GM23338 (cell line): ENCODE measurements around the gene YPEL1. TPM values are rescaled to one million over a fixed set of nuclear protein-coding genes. Genes with fewer than 3 reads are reported as not detected.

Experiments
- ATAC-seq: fragments of 200-7000 bp; cut with Tn5 transposase; 3 replicates; pipeline ENCODE4 v1.9.1; 2020
- DNase-seq: peaks from one replicate; pipeline ENCODE4 v3.0.0-alpha.2; 2015; ENCODE audit warnings: low spot score
- H2AFZ ChIP-seq: fragments of 200-600 bp; sonication (generic); 2 replicates; pipeline ENCODE4 v1.8.0; 2016; ENCODE audit warnings: antibody characterized with exemption, mild to moderate bottlenecking, moderate library complexity
- H3F3A ChIP-seq: fragments of 200-600 bp; sonication (generic); replicated peaks from 2 replicates; pipeline ENCODE4 v1.8.0; 2017; ENCODE audit warnings: antibody characterized with exemption, mixed run types, low read depth
- H3K27ac ChIP-seq: fragments of 200-600 bp; sonication (generic); 2 replicates; pipeline ENCODE4 v1.6.1; 2016; ENCODE audit warnings: low read depth
- H3K27me3 ChIP-seq: fragments of 200-600 bp; sonication (generic); 2 replicates; pipeline ENCODE4 v1.8.0; 2016; ENCODE audit warnings: mild to moderate bottlenecking, mixed run types, moderate library complexity; ENCODE audit not compliant: insufficient read depth
- H3K36me3 ChIP-seq: fragments of 200-600 bp; sonication (generic); 2 replicates; pipeline ENCODE4 v1.8.0; 2016; ENCODE audit warnings: mild to moderate bottlenecking; ENCODE audit not compliant: insufficient read depth
- H3K4me1 ChIP-seq: fragments of 200-600 bp; sonication (generic); 2 replicates; pipeline ENCODE4 v1.8.0; 2016; ENCODE audit warnings: mild to moderate bottlenecking, moderate library complexity; ENCODE audit not compliant: insufficient read depth
- H3K4me2 ChIP-seq: fragments of 200-600 bp; sonication (generic); 2 replicates; pipeline ENCODE4 v1.7.1; 2017; ENCODE audit warnings: mixed run types
- H3K4me3 ChIP-seq: fragments of 200-600 bp; sonication (generic); 2 replicates; pipeline ENCODE4 v1.6.1; 2016; ENCODE audit warnings: mixed run types
- H3K79me2 ChIP-seq: fragments of 200-600 bp; sonication (generic); replicated peaks from 2 replicates; pipeline ENCODE4 v1.8.0; 2017; ENCODE audit warnings: mild to moderate bottlenecking; ENCODE audit not compliant: insufficient read depth
- H3K9me2 ChIP-seq: fragments of 200-600 bp; sonication (generic); 2 replicates; pipeline ENCODE4 v1.8.0; 2017; ENCODE audit not compliant: insufficient read depth
- H4K20me1 ChIP-seq: fragments of 200-600 bp; sonication (generic); replicated peaks from 2 replicates; pipeline ENCODE4 v1.8.0; 2017; ENCODE audit warnings: mild to moderate bottlenecking; ENCODE audit not compliant: insufficient read depth
- H3K27ac Mint-ChIP-seq: 2 replicates; pipeline ENCODE4 v1.8.0; 2020; ENCODE audit warnings: inconsistent platforms, mild to moderate bottlenecking, moderate library complexity, mixed read lengths
- H3K27me3 Mint-ChIP-seq: 3 replicates; pipeline ENCODE4 v1.8.0; 2022; ENCODE audit warnings: low read depth, mild to moderate bottlenecking, moderate library complexity, mixed read lengths, inconsistent platforms; ENCODE audit not compliant: insufficient read depth, poor library complexity
- H3K36me3 Mint-ChIP-seq: 3 replicates; pipeline ENCODE4 v1.8.0; 2021; ENCODE audit warnings: low read depth, mild to moderate bottlenecking, inconsistent platforms, moderate library complexity, mixed read lengths
- H3K4me1 Mint-ChIP-seq: 3 replicates; pipeline ENCODE4 v1.8.0; 2020; ENCODE audit warnings: mild to moderate bottlenecking, inconsistent platforms, mixed read lengths
- H3K4me3 Mint-ChIP-seq: 3 replicates; pipeline ENCODE4 v1.8.0; 2021; ENCODE audit warnings: moderate library complexity, mild to moderate bottlenecking, inconsistent platforms, mixed read lengths
- H3K9me3 Mint-ChIP-seq: 3 replicates; pipeline ENCODE4 v1.8.0; 2020; ENCODE audit warnings: moderate library complexity, mild to moderate bottlenecking, inconsistent platforms, mixed read lengths
- CREB1 ChIP-seq: fragments of 250-450 bp; sonication (Bioruptor Pico); IDR thresholded peaks from 2 replicates; pipeline ENCODE4 v1.5.0; 2020; ENCODE audit warnings: low read depth, mild to moderate bottlenecking, moderate library complexity
- EZH2 ChIP-seq: fragments of 200-600 bp; sonication (generic); IDR thresholded peaks from one replicate; pipeline ENCODE4 v1.8.0; 2017; ENCODE audit warnings: antibody characterized with exemption, mild to moderate bottlenecking, low read depth; ENCODE audit not compliant: unreplicated experiment
- EZH2phosphoT487 ChIP-seq: fragments of 200-600 bp; sonication (generic); IDR thresholded peaks from one replicate; pipeline ENCODE4 v1.8.1; 2018; ENCODE audit warnings: antibody characterized with exemption; ENCODE audit not compliant: unreplicated experiment
- JUNB ChIP-seq: IDR thresholded peaks from one replicate; pipeline ENCODE4 v1.6.1; 2016; ENCODE audit warnings: antibody characterized with exemption; ENCODE audit not compliant: unreplicated experiment
- NANOG ChIP-seq: IDR thresholded peaks from 2 replicates; pipeline ENCODE4 v1.6.1; 2016; ENCODE audit warnings: antibody characterized with exemption, borderline replicate concordance
- POLR2AphosphoS5 ChIP-seq: IDR thresholded peaks from 2 replicates; pipeline ENCODE4 v1.6.1; 2016; ENCODE audit warnings: antibody characterized with exemption, low read depth
- STAT1 ChIP-seq: IDR thresholded peaks from one replicate; pipeline ENCODE4 v1.6.1; 2016; ENCODE audit warnings: antibody characterized with exemption; ENCODE audit not compliant: unreplicated experiment
- ZNF114 ChIP-seq: fragments of 250-450 bp; sonication (Bioruptor Pico); IDR thresholded peaks from 2 replicates; pipeline ENCODE4 v1.5.0; 2020; ENCODE audit warnings: mild to moderate bottlenecking, moderate library complexity
- ZNF331 ChIP-seq: fragments of 250-450 bp; sonication (Bioruptor Pico); IDR thresholded peaks from 2 replicates; pipeline ENCODE4 v1.5.0; 2020; ENCODE audit warnings: low read depth, mild to moderate bottlenecking, moderate library complexity
- polyA plus RNA-seq: library from polyadenylated mRNA; unstranded; fragments of >200 nt; fragmentation: Nextera tagmentation; extraction: Ambion mirVana; gene quantifications from 2 replicates; pipeline ENCODE4 v1.2.1, GENCODE V29; 2016
- total RNA-seq: library from RNA; depleted of rRNA; stranded (reverse); fragments of >200 nt; shearing (Covaris generic); gene quantifications from 2 replicates; pipeline ENCODE4 v1.2.3, GENCODE V29; 2014
- TF ChIP-seq, protein P1 (sequence below): IDR thresholded peaks from 2 replicates; pipeline ENCODE4 v1.6.1; 2016; ENCODE audit warnings: antibody characterized with exemption
- TF ChIP-seq, protein P2 (sequence below), 2 experiments: fragments of 200-600 bp in 1 of 2; sonication (generic) in 1 of 2; conservative IDR thresholded peaks; 2 replicates each; pipeline versions ENCODE4 v1.5.1 to v1.6.1; 2016 to 2017; ENCODE audit warnings: antibody characterized with exemption in 2 of 2, low read depth in 2 of 2, mild to moderate bottlenecking in 2 of 2, moderate library complexity in 1 of 2
- TF ChIP-seq, protein P3 (sequence below): fragments of 250-450 bp; sonication (Bioruptor Pico); IDR thresholded peaks from 2 replicates; pipeline ENCODE4 v1.5.0; 2020; ENCODE audit warnings: mild to moderate bottlenecking, moderate library complexity
- TF ChIP-seq, protein P4 (sequence below): IDR thresholded peaks from one replicate; pipeline ENCODE4 v1.6.1; 2018; ENCODE audit warnings: antibody characterized with exemption; ENCODE audit not compliant: unreplicated experiment

Gene YPEL1
- total and polyA plus RNA-seq, 2 experiments from 2014 or later, result 4.4 to 6.0 TPM

DNA sequence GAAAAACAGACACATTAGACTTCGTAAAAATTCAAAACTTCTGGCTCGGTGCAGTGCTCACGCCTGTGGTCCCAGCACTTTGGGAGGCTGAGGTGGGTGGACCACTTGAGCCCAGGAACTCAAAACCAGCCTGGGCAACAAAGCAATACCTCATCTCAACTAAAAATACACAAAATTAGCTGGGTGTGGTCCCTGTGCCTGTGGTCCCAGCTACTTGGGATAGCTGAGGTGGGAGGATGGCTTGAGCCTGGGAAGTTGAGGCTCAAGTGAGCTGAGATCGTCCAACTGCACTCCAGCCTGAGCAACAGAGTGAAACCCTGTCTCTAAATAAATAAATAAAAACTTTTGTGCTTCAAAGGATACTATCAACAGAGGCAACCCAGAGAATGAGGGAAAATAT is 23.7 kb downstream of the YPEL1 start:
- Mint-ChIP-seq H3K4me1 (peaks cover 4% of the 10 kb centered on the region; the same call in 2 of the 3 replicates), H3K27ac (no peak overlapping the region), H3K36me3 (no peaks in the 10 kb centered on the region), H3K9me3 (no peaks in the 10 kb centered on the region), H3K27me3 (peaks cover 3% of the 10 kb centered on the region), H3K4me3 (no peak overlapping the region)
- Histone ChIP-seq H3K4me3 (no peak overlapping the region), H3K27me3 (no peaks in the 10 kb centered on the region), H3K4me1 (no peaks in the 10 kb centered on the region), H3K79me2 (no peaks in the 10 kb centered on the region), H3K4me2 (no peak overlapping the region), H3K9me2 (no peaks in the 10 kb centered on the region), H4K20me1 (no peaks in the 10 kb centered on the region), H2AFZ (no peak overlapping the region), H3K36me3 (no peaks in the 10 kb centered on the region), H3F3A (0 out of 2 replicates have a peak, but pooled peaks cover 4% of the 10 kb centered on the region), H3K27ac (no peak overlapping the region)
- no peak for DNase-seq
- TF ChIP-seq, protein P1, sequence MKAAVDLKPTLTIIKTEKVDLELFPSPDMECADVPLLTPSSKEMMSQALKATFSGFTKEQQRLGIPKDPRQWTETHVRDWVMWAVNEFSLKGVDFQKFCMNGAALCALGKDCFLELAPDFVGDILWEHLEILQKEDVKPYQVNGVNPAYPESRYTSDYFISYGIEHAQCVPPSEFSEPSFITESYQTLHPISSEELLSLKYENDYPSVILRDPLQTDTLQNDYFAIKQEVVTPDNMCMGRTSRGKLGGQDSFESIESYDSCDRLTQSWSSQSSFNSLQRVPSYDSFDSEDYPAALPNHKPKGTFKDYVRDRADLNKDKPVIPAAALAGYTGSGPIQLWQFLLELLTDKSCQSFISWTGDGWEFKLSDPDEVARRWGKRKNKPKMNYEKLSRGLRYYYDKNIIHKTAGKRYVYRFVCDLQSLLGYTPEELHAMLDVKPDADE, result no peak
- TF ChIP-seq NANOG (no peak), POLR2AphosphoS5 (no peak), STAT1 (no peak), EZH2phosphoT487 (no peak), JUNB (no peak), ZNF114 (CRISPR knock-in tag) (no peak), EZH2 (no peak), ZNF331 (no peak), CREB1 (CRISPR knock-in tag) (no peak)
- TF ChIP-seq, protein P2, sequence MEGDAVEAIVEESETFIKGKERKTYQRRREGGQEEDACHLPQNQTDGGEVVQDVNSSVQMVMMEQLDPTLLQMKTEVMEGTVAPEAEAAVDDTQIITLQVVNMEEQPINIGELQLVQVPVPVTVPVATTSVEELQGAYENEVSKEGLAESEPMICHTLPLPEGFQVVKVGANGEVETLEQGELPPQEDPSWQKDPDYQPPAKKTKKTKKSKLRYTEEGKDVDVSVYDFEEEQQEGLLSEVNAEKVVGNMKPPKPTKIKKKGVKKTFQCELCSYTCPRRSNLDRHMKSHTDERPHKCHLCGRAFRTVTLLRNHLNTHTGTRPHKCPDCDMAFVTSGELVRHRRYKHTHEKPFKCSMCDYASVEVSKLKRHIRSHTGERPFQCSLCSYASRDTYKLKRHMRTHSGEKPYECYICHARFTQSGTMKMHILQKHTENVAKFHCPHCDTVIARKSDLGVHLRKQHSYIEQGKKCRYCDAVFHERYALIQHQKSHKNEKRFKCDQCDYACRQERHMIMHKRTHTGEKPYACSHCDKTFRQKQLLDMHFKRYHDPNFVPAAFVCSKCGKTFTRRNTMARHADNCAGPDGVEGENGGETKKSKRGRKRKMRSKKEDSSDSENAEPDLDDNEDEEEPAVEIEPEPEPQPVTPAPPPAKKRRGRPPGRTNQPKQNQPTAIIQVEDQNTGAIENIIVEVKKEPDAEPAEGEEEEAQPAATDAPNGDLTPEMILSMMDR (conservative IDR thresholded peaks at IDR 0.05; ENCODE audit: low read depth in 2 of 2), result no peak
- TF ChIP-seq, protein P3, sequence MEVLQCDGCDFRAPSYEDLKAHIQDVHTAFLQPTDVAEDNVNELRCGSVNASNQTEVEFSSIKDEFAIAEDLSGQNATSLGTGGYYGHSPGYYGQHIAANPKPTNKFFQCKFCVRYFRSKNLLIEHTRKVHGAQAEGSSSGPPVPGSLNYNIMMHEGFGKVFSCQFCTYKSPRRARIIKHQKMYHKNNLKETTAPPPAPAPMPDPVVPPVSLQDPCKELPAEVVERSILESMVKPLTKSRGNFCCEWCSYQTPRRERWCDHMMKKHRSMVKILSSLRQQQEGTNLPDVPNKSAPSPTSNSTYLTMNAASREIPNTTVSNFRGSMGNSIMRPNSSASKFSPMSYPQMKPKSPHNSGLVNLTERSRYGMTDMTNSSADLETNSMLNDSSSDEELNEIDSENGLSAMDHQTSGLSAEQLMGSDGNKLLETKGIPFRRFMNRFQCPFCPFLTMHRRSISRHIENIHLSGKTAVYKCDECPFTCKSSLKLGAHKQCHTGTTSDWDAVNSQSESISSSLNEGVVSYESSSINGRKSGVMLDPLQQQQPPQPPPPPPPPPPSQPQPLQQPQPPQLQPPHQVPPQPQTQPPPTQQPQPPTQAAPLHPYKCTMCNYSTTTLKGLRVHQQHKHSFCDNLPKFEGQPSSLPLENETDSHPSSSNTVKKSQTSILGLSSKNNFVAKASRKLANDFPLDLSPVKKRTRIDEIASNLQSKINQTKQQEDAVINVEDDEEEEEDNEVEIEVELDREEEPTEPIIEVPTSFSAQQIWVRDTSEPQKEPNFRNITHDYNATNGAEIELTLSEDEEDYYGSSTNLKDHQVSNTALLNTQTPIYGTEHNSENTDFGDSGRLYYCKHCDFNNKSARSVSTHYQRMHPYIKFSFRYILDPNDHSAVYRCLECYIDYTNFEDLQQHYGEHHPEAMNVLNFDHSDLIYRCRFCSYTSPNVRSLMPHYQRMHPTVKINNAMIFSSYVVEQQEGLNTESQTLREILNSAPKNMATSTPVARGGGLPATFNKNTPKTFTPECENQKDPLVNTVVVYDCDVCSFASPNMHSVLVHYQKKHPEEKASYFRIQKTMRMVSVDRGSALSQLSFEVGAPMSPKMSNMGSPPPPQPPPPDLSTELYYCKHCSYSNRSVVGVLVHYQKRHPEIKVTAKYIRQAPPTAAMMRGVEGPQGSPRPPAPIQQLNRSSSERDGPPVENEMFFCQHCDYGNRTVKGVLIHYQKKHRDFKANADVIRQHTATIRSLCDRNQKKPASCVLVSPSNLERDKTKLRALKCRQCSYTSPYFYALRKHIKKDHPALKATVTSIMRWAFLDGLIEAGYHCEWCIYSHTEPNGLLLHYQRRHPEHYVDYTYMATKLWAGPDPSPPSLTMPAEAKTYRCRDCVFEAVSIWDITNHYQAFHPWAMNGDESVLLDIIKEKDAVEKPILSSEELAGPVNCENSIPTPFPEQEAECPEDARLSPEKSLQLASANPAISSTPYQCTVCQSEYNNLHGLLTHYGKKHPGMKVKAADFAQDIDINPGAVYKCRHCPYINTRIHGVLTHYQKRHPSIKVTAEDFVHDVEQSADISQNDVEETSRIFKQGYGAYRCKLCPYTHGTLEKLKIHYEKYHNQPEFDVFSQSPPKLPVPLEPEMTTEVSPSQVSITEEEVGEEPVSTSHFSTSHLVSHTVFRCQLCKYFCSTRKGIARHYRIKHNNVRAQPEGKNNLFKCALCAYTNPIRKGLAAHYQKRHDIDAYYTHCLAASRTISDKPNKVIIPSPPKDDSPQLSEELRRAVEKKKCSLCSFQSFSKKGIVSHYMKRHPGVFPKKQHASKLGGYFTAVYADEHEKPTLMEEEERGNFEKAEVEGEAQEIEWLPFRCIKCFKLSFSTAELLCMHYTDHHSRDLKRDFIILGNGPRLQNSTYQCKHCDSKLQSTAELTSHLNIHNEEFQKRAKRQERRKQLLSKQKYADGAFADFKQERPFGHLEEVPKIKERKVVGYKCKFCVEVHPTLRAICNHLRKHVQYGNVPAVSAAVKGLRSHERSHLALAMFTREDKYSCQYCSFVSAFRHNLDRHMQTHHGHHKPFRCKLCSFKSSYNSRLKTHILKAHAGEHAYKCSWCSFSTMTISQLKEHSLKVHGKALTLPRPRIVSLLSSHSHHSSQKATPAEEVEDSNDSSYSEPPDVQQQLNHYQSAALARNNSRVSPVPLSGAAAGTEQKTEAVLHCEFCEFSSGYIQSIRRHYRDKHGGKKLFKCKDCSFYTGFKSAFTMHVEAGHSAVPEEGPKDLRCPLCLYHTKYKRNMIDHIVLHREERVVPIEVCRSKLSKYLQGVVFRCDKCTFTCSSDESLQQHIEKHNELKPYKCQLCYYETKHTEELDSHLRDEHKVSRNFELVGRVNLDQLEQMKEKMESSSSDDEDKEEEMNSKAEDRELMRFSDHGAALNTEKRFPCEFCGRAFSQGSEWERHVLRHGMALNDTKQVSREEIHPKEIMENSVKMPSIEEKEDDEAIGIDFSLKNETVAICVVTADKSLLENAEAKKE (CRISPR knock-in tag), result no peak
- TF ChIP-seq, protein P4, sequence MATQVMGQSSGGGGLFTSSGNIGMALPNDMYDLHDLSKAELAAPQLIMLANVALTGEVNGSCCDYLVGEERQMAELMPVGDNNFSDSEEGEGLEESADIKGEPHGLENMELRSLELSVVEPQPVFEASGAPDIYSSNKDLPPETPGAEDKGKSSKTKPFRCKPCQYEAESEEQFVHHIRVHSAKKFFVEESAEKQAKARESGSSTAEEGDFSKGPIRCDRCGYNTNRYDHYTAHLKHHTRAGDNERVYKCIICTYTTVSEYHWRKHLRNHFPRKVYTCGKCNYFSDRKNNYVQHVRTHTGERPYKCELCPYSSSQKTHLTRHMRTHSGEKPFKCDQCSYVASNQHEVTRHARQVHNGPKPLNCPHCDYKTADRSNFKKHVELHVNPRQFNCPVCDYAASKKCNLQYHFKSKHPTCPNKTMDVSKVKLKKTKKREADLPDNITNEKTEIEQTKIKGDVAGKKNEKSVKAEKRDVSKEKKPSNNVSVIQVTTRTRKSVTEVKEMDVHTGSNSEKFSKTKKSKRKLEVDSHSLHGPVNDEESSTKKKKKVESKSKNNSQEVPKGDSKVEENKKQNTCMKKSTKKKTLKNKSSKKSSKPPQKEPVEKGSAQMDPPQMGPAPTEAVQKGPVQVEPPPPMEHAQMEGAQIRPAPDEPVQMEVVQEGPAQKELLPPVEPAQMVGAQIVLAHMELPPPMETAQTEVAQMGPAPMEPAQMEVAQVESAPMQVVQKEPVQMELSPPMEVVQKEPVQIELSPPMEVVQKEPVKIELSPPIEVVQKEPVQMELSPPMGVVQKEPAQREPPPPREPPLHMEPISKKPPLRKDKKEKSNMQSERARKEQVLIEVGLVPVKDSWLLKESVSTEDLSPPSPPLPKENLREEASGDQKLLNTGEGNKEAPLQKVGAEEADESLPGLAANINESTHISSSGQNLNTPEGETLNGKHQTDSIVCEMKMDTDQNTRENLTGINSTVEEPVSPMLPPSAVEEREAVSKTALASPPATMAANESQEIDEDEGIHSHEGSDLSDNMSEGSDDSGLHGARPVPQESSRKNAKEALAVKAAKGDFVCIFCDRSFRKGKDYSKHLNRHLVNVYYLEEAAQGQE, result no peak
- no peak for ATAC-seq
